IMR-90 (cell line): ENCODE data around the gene CREG2. TPM values are rescaled to one million over a fixed set of nuclear protein-coding genes. Genes with fewer than 3 reads are reported as not detected.

Experiments used
- ATAC-seq: fragments of 200-7000 bp; cut with Tn5 transposase; 2 replicates; pipeline ENCODE4 v1.9.1; 2020; ENCODE audit warnings: low read depth, mild to moderate bottlenecking, moderate library complexity
- BruUV-seq: library from RNA; stranded (reverse); fragments of 400-500 nt; replicated peaks from 2 replicates; lab custom pipeline; 2021; lab: Mats Ljungman, UMichigan
- CTCF ChIA-PET: fragments of 300-600 bp; formaldehyde crosslinking; extraction: SDS; loops from one replicate; lab custom pipeline; 2021; ENCODE audit warnings: antibody characterized with exemption; lab: Yijun Ruan, JAX
- POLR2A ChIA-PET: fragments of 300-600 bp; sonication (Branson Sonifier 250); formaldehyde crosslinking; loops from one replicate; lab custom pipeline; 2022; ENCODE audit warnings: antibody characterized with exemption; ENCODE audit not compliant: unreplicated experiment; lab: Charles Lee
- DNase-seq: peaks from one replicate; pipeline ENCODE4 v3.0.0; 2013
- H2AFZ ChIP-seq: replicated peaks from 2 replicates; pipeline ENCODE3; 2013; ENCODE audit warnings: low read length, mild to moderate bottlenecking; ENCODE audit not compliant: poor library complexity
- H2AK5ac ChIP-seq: 2 replicates; pipeline ENCODE4 v1.6.1; 2013; ENCODE audit warnings: low read depth, low read length, inconsistent platforms
- H2AK9ac ChIP-seq: replicated peaks from 2 replicates; pipeline ENCODE3; 2013; ENCODE audit warnings: mild to moderate bottlenecking, low read depth, low read length, moderate library complexity; ENCODE audit not compliant: poor library complexity
- H2BK120ac ChIP-seq: 2 replicates; pipeline ENCODE4 v1.6.1; 2013; ENCODE audit warnings: low read depth, low read length, inconsistent platforms
- H2BK15ac ChIP-seq: 3 replicates; pipeline ENCODE4 v1.6.1; 2013; ENCODE audit warnings: low read depth, low read length, inconsistent platforms
- H2BK20ac ChIP-seq: 2 replicates; pipeline ENCODE4 v1.6.1; 2013; ENCODE audit warnings: low read depth, mild to moderate bottlenecking, inconsistent platforms, low read length, moderate library complexity
- H2BK5ac ChIP-seq: 2 replicates; pipeline ENCODE4 v1.6.1; 2013; ENCODE audit warnings: mild to moderate bottlenecking, low read depth, low read length, inconsistent platforms; ENCODE audit not compliant: poor library complexity, severe bottlenecking
- H3K14ac ChIP-seq: replicated peaks from 2 replicates; pipeline ENCODE4 v1.6.1; 2013; ENCODE audit warnings: low read depth, low read length, inconsistent platforms
- H3K18ac ChIP-seq: 2 replicates; pipeline ENCODE4 v1.6.1; 2013; ENCODE audit warnings: low read depth, low read length, control low read depth
- H3K23ac ChIP-seq: 2 replicates; pipeline ENCODE4 v1.6.1; 2013; ENCODE audit warnings: low read depth, low read length, inconsistent platforms
- H3K27ac ChIP-seq: 2 replicates; pipeline ENCODE4 v1.5.1; 2013; ENCODE audit warnings: mild to moderate bottlenecking, control low read depth, low read length; ENCODE audit not compliant: insufficient read depth
- H3K27me3 ChIP-seq: 2 replicates; pipeline ENCODE4 v1.6.1; 2013; ENCODE audit warnings: low read length; ENCODE audit not compliant: control insufficient read depth, insufficient read depth
- H3K36me3 ChIP-seq: 2 replicates; pipeline ENCODE4 v1.6.1; 2013; ENCODE audit warnings: low read length, mixed read lengths; ENCODE audit not compliant: control insufficient read depth, insufficient read depth
- H3K4ac ChIP-seq: 2 replicates; pipeline ENCODE4 v1.6.1; 2013; ENCODE audit warnings: low read depth, low read length, inconsistent platforms
- H3K4me1 ChIP-seq: 2 replicates; pipeline ENCODE4 v1.6.1; 2013; ENCODE audit warnings: low read length, mixed read lengths; ENCODE audit not compliant: control insufficient read depth, insufficient read depth
- H3K4me2 ChIP-seq: 2 replicates; pipeline ENCODE4 v1.6.1; 2013; ENCODE audit warnings: low read depth, mild to moderate bottlenecking, control low read depth, low read length, moderate library complexity
- H3K4me3 ChIP-seq: 2 replicates; pipeline ENCODE4 v1.5.1; 2013; ENCODE audit warnings: low read depth, mild to moderate bottlenecking, control low read depth, low read length, moderate library complexity; ENCODE audit not compliant: insufficient read depth
- H3K56ac ChIP-seq: 2 replicates; pipeline ENCODE4 v1.6.1; 2013; ENCODE audit warnings: low read length, inconsistent platforms; ENCODE audit not compliant: insufficient read depth; ENCODE audit errors: extremely low read depth
- H3K79me1 ChIP-seq, 2 experiments: 2 replicates each; pipeline ENCODE4 v1.6.1; 2013; ENCODE audit warnings: low read length in 2 of 2, inconsistent platforms in 1 of 2, low read depth in 1 of 2
- H3K9ac ChIP-seq: 2 replicates; pipeline ENCODE4 v1.6.1; 2013; ENCODE audit warnings: low read depth, low read length, control low read depth
- H3K9me1 ChIP-seq: 2 replicates; pipeline ENCODE4 v1.6.1; 2013; ENCODE audit warnings: low read length, inconsistent platforms; ENCODE audit not compliant: insufficient read depth
- H3K9me3 ChIP-seq: 2 replicates; pipeline ENCODE4 v1.6.1; 2013; ENCODE audit warnings: low read length; ENCODE audit not compliant: control insufficient read depth, insufficient read depth
- H4K20me1 ChIP-seq: 2 replicates; pipeline ENCODE4 v1.6.1; 2013; ENCODE audit warnings: low read length, inconsistent platforms; ENCODE audit not compliant: insufficient read depth
- H4K5ac ChIP-seq: 2 replicates; pipeline ENCODE4 v1.6.1; 2013; ENCODE audit warnings: mild to moderate bottlenecking, low read depth, low read length, control low read depth
- H4K8ac ChIP-seq, 2 experiments: 2 replicates each; pipeline ENCODE4 v1.6.1; 2013; ENCODE audit warnings: low read depth in 2 of 2, low read length in 2 of 2, control low read depth in 1 of 2, inconsistent platforms in 1 of 2
- H4K91ac ChIP-seq: 2 replicates; pipeline ENCODE4 v1.6.1; 2013; ENCODE audit warnings: low read depth, low read length, inconsistent platforms; ENCODE audit not compliant: insufficient read depth
- BHLHE40 ChIP-seq: fragments of 150-350 bp; IDR thresholded peaks from 2 replicates; pipeline ENCODE4 v1.6.1; 2016; ENCODE audit warnings: mild to moderate bottlenecking, low read depth, low read length
- CEBPB ChIP-seq: IDR thresholded peaks from 2 replicates; pipeline ENCODE4 v1.6.1; 2012; ENCODE audit warnings: low read depth, low read length, improper control_type of control experiment
- MAFK ChIP-seq: IDR thresholded peaks from 2 replicates; pipeline ENCODE4 v1.6.1; 2012; ENCODE audit warnings: low read depth, low read length, improper control_type of control experiment
- POLR2A ChIP-seq: IDR thresholded peaks from 2 replicates; pipeline ENCODE4 v1.6.1; 2012; ENCODE audit warnings: mild to moderate bottlenecking, low read depth, low read length
- WGBS, 2 experiments: methylation state at CpG; one replicate each; pipeline versions ENCODE4 v1.1.5 to v1.1.7; 2013; ENCODE audit warnings: missing lambda C conversion rate in 2 of 2; ENCODE audit not compliant: insufficient read length in 1 of 2; ENCODE audit errors: extremely low coverage in 2 of 2; 5-methylcytosine and 5-hydroxymethylcytosine counted together
- dilution Hi-C: fragments of 300-500 bp; cut with HindIII; formaldehyde crosslinking; loops from one replicate; pipeline ENCODE4 v1.14.3; 2018; ENCODE audit warnings: low sequenced_read_pairs; ENCODE audit not compliant: unreplicated experiment
- in situ Hi-C: fragments of 300-500 bp; cut with MboI; formaldehyde crosslinking; loops from 3 replicates; pipeline ENCODE4 v1.14.3; 2019; ENCODE audit warnings: low sequenced_read_pairs, inconsistent platforms, mixed read lengths
- intact Hi-C: fragments of 100-400 bp; cut with micrococcal nuclease; formaldehyde crosslinking; loops from 2 replicates; pipeline ENCODE4 v1.10.0; 2022
- polyA plus RNA-seq, 3 experiments: library from polyadenylated mRNA; depleted of rRNA; stranded (reverse); fragments of >200 nt; gene quantifications; 2 replicates each; pipeline ENCODE4 v1.2.3, GENCODE V29; 2012; ENCODE audit warnings: low replicate concordance in 1 of 3
- total RNA-seq: library from RNA; depleted of rRNA; stranded (reverse); fragments of >200 nt; gene quantifications from 2 replicates; pipeline ENCODE4 v1.2.3, GENCODE V29; 2012

CREG2 gene
- total and polyA plus RNA-seq, 2 of the 4 experiments (the other 2 are of a cell fraction): 0.17 TPM; not detected in 1

- ChIA-PET CTCF (no interaction called here), POLR2A (interaction anchor here (0.5 kb wide), 1 partner anchor 114 kb away, joined by 4 read pairs; no protein-coding TSS in a partner anchor)
- no peaks in the 10 kb centered on the region for H3K27me3 ChIP-seq
- H2AFZ ChIP-seq: no peak overlapping the region
- H2BK20ac ChIP-seq: no peak overlapping the region
- H2BK120ac ChIP-seq: no peak overlapping the region
- H3K36me3 ChIP-seq: no peaks in the 10 kb centered on the region
- H3K9me3 ChIP-seq: no peaks in the 10 kb centered on the region
- H4K20me1 ChIP-seq: no peaks in the 10 kb centered on the region
- no peak overlapping the region for H3K27ac ChIP-seq
- no peak overlapping the region for H4K91ac ChIP-seq
- DNase-seq: no peak
- intact Hi-C loops: no loop called here
- H2BK15ac ChIP-seq: no peak overlapping the region
- dilution Hi-C loops: no loop called here
- BruUV-seq: no TSS peak
- H3K4me3 ChIP-seq: no peak overlapping the region
- H3K14ac ChIP-seq: no peak overlapping the region
- no peak overlapping the region for H3K56ac ChIP-seq
- peaks cover under 1% of the 10 kb centered on the region for H3K4me1 ChIP-seq
- in situ Hi-C loops: no loop called here
- no peak overlapping the region for H3K4me2 ChIP-seq
- H3K18ac ChIP-seq: no peak overlapping the region
- H3K79me1 ChIP-seq: no peaks in the 10 kb centered on the region
- H3K4ac ChIP-seq: no peak overlapping the region
- H2AK9ac ChIP-seq: no peak overlapping the region
- no peak overlapping the region for H4K5ac ChIP-seq
- ATAC-seq: no peak
- H3K23ac ChIP-seq: no peak overlapping the region
- no peak overlapping the region for H2AK5ac ChIP-seq
- H2BK5ac ChIP-seq: no peak overlapping the region
- TF ChIP-seq MAFK: no peak
- TF ChIP-seq BHLHE40: no peak
- TF ChIP-seq POLR2A: no peak
- TF ChIP-seq CEBPB: no peak
- H3K9ac ChIP-seq: no peak overlapping the region
- no peak overlapping the region for H4K8ac ChIP-seq
- peaks cover 5% of the 10 kb centered on the region for H3K9me1 ChIP-seq
- 60% methylated on average over 1 of the region's 9 CpGs; no CpG with 5 or more reads in 1 of the 2 experiments for WGBS, 2 experiments
Measured at GRCh38 chr2:101412092-101412694, 24.9 kb upstream of the CREG2 start.
